Ascending aorta (tissue), 2 donors: ENCODE results near the gene PVRIG. TPM values are rescaled to one million over a fixed set of nuclear protein-coding genes. Genes with fewer than 3 reads are reported as not detected.
"Not testable (repeated sequence)": the region's sequence is repeated elsewhere in the genome, so short reads cannot be mapped to it uniquely, and the experiment has no call there.

ENCODE experiments used
- DNase-seq, 2 donors: peaks; one replicate each; pipeline ENCODE4 v3.0.0-alpha.2; 2019; ENCODE audit warnings: low spot score in 2 of 2
- H3K27ac ChIP-seq, 2 donors: fragments of 200-600 bp; sonication (generic); one replicate each; pipeline ENCODE4 v1.5.1; 2016 to 2017; ENCODE audit warnings: mild to moderate bottlenecking in 1 of 2
- H3K27me3 ChIP-seq: fragments of 200-600 bp; sonication (generic); one replicate; pipeline ENCODE4 v1.5.1; 2017
- H3K36me3 ChIP-seq, 2 donors: fragments of 200-600 bp; sonication (generic); one replicate each; pipeline ENCODE4 v1.5.1; 2016
- H3K4me1 ChIP-seq, 2 donors: fragments of 200-600 bp; sonication (generic); one replicate each; pipeline ENCODE4 v1.5.1; 2016 to 2017; ENCODE audit warnings: mild to moderate bottlenecking in 1 of 2
- H3K4me3 ChIP-seq, 2 donors: fragments of 200-600 bp; sonication (generic); one replicate each; pipeline ENCODE4 v1.5.1; 2016 to 2017; ENCODE audit warnings: mild to moderate bottlenecking in 1 of 2
- H3K9me3 ChIP-seq, 2 donors: fragments of 200-600 bp; sonication (generic); one replicate each; pipeline ENCODE4 v1.5.1; 2016
- CTCF ChIP-seq, 3 experiments: fragments of 200-600 bp in 2 of 3; fragments of 450-650 bp in 1 of 3; sonication (generic) in 2 of 3; IDR thresholded peaks; one replicate each; pipeline ENCODE4 v1.5.1; 2016 to 2019; ENCODE audit warnings: antibody characterized with exemption in 3 of 3, mild to moderate bottlenecking in 1 of 3, moderate library complexity in 1 of 3
- intact Hi-C: fragments of 100-400 bp; cut with DNase I; formaldehyde crosslinking; loops from one replicate; pipeline ENCODE4 v1.15.1; 2023
- total RNA-seq: library from RNA; depleted of rRNA; stranded (reverse); fragments of >200 nt; gene quantifications from one replicate; pipeline ENCODE4 v1.1.0, GENCODE V29; 2016

PVRIG gene
- total RNA-seq, 1 donor from 2014 or later: 27.8 TPM

- H3K4me3 ChIP-seq: no peak overlapping the region
- H3K4me1 ChIP-seq: no peaks in the 10 kb centered on the region
- no peaks in the 10 kb centered on the region for H3K9me3 ChIP-seq
- no peaks in the 10 kb centered on the region for H3K27me3 ChIP-seq
- peaks cover 4 to 12% of the 10 kb centered on the region in 2 donors for H3K36me3 ChIP-seq
- peak overlapping the region in 1 of 2 donors; percentile 10 for H3K27ac ChIP-seq
- DNase-seq: no peak
- intact Hi-C loops: no loop called here
- TF ChIP-seq CTCF (IDR thresholded peaks at IDR 0.05): no peak
Measured at GRCh38 chr7:100221767-100222444, 2.2 kb downstream of the PVRIG start.

- H3K9me3 ChIP-seq: no peaks in the 10 kb centered on the region
- no peaks in the 10 kb centered on the region for H3K27me3 ChIP-seq
- TF ChIP-seq CTCF (IDR thresholded peaks at IDR 0.05): no peak
- intact Hi-C loops: no loop called here
- no peak for DNase-seq
- H3K27ac ChIP-seq: peak overlapping the region in 1 of 2 donors; percentile 10
- peaks cover 4 to 12% of the 10 kb centered on the region in 2 donors for H3K36me3 ChIP-seq
- H3K4me1 ChIP-seq: no peaks in the 10 kb centered on the region
- no peak overlapping the region for H3K4me3 ChIP-seq
Measured at GRCh38 chr7:100222445-100223132, 2.8 kb downstream of the PVRIG start.

GRCh38 chr7:100223376-100223927, 3.7 kb downstream of the PVRIG start:
- H3K4me3 ChIP-seq, DNase-seq, H3K4me1 ChIP-seq, H3K27ac ChIP-seq, intact Hi-C loops, H3K27me3 ChIP-seq, H3K9me3 ChIP-seq: not testable (repeated sequence)
- H3K36me3 ChIP-seq: peaks cover 4 to 12% of the 10 kb centered on the region in 2 donors

GRCh38 chr7:100224891-100225290, 5.1 kb downstream of the PVRIG start:
- intact Hi-C loops, H3K9me3 ChIP-seq, DNase-seq, H3K27me3 ChIP-seq, H3K4me1 ChIP-seq, H3K4me3 ChIP-seq, H3K27ac ChIP-seq: not testable (repeated sequence)
- peaks cover 4 to 12% of the 10 kb centered on the region in 2 donors for H3K36me3 ChIP-seq

GRCh38 chr7:100234660-100235317, 15.0 kb downstream of the PVRIG start:
- H3K4me3 ChIP-seq, H3K9me3 ChIP-seq, intact Hi-C loops, H3K36me3 ChIP-seq, DNase-seq, H3K4me1 ChIP-seq, H3K27me3 ChIP-seq, H3K27ac ChIP-seq: not testable (repeated sequence)

GRCh38 chr7:100239975-100240374, 20.2 kb downstream of the PVRIG start:
- H3K36me3 ChIP-seq, H3K27me3 ChIP-seq, H3K9me3 ChIP-seq, H3K4me3 ChIP-seq, H3K27ac ChIP-seq, intact Hi-C loops, DNase-seq, H3K4me1 ChIP-seq: not testable (repeated sequence)

GRCh38 chr7:100243385-100243784, 23.6 kb downstream of the PVRIG start:
- DNase-seq, H3K27ac ChIP-seq, H3K36me3 ChIP-seq, H3K4me1 ChIP-seq, H3K4me3 ChIP-seq, H3K27me3 ChIP-seq, intact Hi-C loops, H3K9me3 ChIP-seq: not testable (repeated sequence)

GRCh38 chr7:100244988-100245605, 25.3 kb downstream of the PVRIG start:
- H3K27me3 ChIP-seq, DNase-seq, intact Hi-C loops, H3K9me3 ChIP-seq, H3K27ac ChIP-seq, H3K36me3 ChIP-seq, H3K4me1 ChIP-seq, H3K4me3 ChIP-seq: not testable (repeated sequence)

GRCh38 chr7:100246121-100246864, 26.5 kb downstream of the PVRIG start:
- H3K27me3 ChIP-seq, H3K36me3 ChIP-seq, DNase-seq, H3K4me1 ChIP-seq, H3K4me3 ChIP-seq, H3K27ac ChIP-seq, H3K9me3 ChIP-seq, intact Hi-C loops: not testable (repeated sequence)

- H3K4me3 ChIP-seq, DNase-seq, H3K36me3 ChIP-seq, H3K9me3 ChIP-seq, H3K4me1 ChIP-seq, intact Hi-C loops, H3K27me3 ChIP-seq, H3K27ac ChIP-seq: not testable (repeated sequence)
Measured at GRCh38 chr7:100246865-100247137, 27.1 kb downstream of the PVRIG start.
